ENCODE data around the gene RBM28. TPM values are rescaled to one million over a fixed set of nuclear protein-coding genes. Genes with fewer than 3 reads are reported as not detected.

The RBM28 gene
- total RNA-seq, 1 experiment from 2014 or later, result 70.0 TPM

DNA sequence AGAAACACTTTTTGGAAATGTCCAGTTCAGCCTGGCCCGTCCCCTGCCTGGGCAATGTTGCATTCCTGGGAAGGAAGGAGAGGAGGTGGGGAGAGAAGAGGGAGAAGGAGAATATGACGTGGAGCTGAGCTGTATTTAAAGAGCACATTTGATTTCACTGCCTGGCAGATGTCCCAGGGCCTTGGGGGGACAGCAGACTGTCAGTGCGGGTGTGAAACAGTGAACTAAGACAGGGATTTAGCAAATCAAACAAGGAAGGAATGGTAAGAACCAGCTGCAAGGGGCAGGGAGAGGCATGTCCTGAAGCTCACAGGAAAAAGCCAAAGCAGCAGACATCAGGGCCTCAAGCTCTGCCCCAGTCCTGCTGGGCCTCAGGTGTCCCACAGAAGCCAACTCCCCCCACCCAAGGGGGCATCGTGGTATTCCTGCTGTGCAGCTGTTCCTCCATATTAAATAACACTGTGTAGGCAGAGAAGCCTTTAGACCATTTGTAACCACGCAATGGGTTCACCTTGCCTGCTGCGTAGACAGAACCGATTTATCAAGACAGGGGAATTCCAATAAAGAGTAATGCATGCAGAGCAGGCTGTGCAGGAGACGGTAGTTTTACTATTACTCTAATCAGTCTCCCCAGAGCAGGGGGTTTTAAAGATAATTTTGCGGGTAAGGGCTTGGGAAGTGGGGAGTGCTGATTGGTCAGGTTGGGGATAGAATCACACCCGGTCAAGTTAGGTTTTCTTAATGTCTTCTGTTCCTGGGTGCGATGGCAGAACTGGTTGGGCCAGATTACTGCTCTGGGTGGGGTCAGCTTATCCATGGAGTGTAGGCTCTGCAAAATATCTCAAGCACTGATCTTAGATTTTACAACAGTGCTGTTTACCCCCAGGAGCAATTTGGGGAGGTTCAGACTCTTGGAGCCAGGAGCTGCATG lies 84.3 kb downstream of the RBM28 start:
- no peak overlapping the region for H4K91ac ChIP-seq (ENCODE audit: insufficient read length, low read depth, low read length)
- Mint-ChIP-seq H3K9me3 (no peaks in the 10 kb centered on the region; a peak in 1 of 5 replicates), H3K4me3 (no peak overlapping the region), H3K4me1 (peaks cover 36 to 50% of the 10 kb centered on the region in 2 experiments), H3K36me3 (ENCODE audit: insufficient read depth in 1 of 3, low read depth in 3 of 3) (peaks cover 0 to 15% (median 7%) of the 10 kb centered on the region in 3 experiments; a peak in 5 of 7 replicates), H3K27ac (peak overlapping the region in 2 of 3 experiments; percentile 20 to 42; a peak in 1 of 7 replicates), H3K27me3 (ENCODE audit: low read depth) (peaks cover 2% of the 10 kb centered on the region; the same call in 1 of the 2 replicates)
- H3K27ac ChIP-seq (ENCODE audit: insufficient read length, low read depth, low read length), result no peak overlapping the region
- WGBS (ENCODE audit: extremely low coverage, insufficient read length, low lambda C conversion rate), result no CpG with 5 or more reads among the region's 11 CpGs
- no peak overlapping the region for H2BK12ac ChIP-seq (ENCODE audit: insufficient read length, low read depth, low read length)
- no peak for DNase-seq
- TF ChIP-seq, protein P1, sequence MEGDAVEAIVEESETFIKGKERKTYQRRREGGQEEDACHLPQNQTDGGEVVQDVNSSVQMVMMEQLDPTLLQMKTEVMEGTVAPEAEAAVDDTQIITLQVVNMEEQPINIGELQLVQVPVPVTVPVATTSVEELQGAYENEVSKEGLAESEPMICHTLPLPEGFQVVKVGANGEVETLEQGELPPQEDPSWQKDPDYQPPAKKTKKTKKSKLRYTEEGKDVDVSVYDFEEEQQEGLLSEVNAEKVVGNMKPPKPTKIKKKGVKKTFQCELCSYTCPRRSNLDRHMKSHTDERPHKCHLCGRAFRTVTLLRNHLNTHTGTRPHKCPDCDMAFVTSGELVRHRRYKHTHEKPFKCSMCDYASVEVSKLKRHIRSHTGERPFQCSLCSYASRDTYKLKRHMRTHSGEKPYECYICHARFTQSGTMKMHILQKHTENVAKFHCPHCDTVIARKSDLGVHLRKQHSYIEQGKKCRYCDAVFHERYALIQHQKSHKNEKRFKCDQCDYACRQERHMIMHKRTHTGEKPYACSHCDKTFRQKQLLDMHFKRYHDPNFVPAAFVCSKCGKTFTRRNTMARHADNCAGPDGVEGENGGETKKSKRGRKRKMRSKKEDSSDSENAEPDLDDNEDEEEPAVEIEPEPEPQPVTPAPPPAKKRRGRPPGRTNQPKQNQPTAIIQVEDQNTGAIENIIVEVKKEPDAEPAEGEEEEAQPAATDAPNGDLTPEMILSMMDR (conservative IDR thresholded peaks at IDR 0.05), result no peak
- no peaks in the 10 kb centered on the region for H3K9me3 ChIP-seq (ENCODE audit: control insufficient read depth, low read depth, low read length)
- no peak overlapping the region for H2AK5ac ChIP-seq (ENCODE audit: insufficient read length, low read length)
- H2AFZ ChIP-seq (ENCODE audit: low read length), result no peak overlapping the region
- H2BK120ac ChIP-seq (ENCODE audit: low read depth, low read length, poor library complexity, severe bottlenecking), result no peak overlapping the region
- H3K23ac ChIP-seq (ENCODE audit: insufficient read length, low read depth, low read length), result no peak overlapping the region
- H4K8ac ChIP-seq (replicated peaks; ENCODE audit: insufficient read length, low read depth, low read length), result no peak overlapping the region
- no peaks in the 10 kb centered on the region for H4K20me1 ChIP-seq (ENCODE audit: control insufficient read depth, insufficient read depth, insufficient read length)
- no peak overlapping the region for H3K14ac ChIP-seq (ENCODE audit: insufficient read depth, low read length)
- no peak overlapping the region for H3K4me2 ChIP-seq (ENCODE audit: insufficient read depth, insufficient read length, low read length)
- no peak overlapping the region for H3K9ac ChIP-seq (ENCODE audit: extremely low read depth, insufficient read length, low read length)
- H3K4ac ChIP-seq (ENCODE audit: low read depth, low read length), result no peak overlapping the region
- no peaks in the 10 kb centered on the region for H3K79me2 ChIP-seq (ENCODE audit: insufficient read depth, low read length)
- no peak overlapping the region for H2BK15ac ChIP-seq (ENCODE audit: low read depth, low read length)
- H3T11ph ChIP-seq (ENCODE audit: low read length), result no peak overlapping the region
- H3K79me1 ChIP-seq (ENCODE audit: insufficient read depth, low read depth, low read length, poor library complexity, severe bottlenecking), result no peaks in the 10 kb centered on the region
- no peaks in the 10 kb centered on the region for H3K23me2 ChIP-seq (ENCODE audit: insufficient read length, low read depth, low read length, poor library complexity, severe bottlenecking)
- H3K27me3 ChIP-seq (ENCODE audit: insufficient read depth, low read length), result no peaks in the 10 kb centered on the region
- no peak overlapping the region for H3K18ac ChIP-seq (ENCODE audit: insufficient read length, low read depth, low read length)
- H3K4me1 ChIP-seq (ENCODE audit: insufficient read depth, low read length), result no peaks in the 10 kb centered on the region; the same call in 1 of the 2 replicates
- H2BK5ac ChIP-seq (ENCODE audit: insufficient read length, low read length), result no peak overlapping the region
- H2BK20ac ChIP-seq (ENCODE audit: low read depth, low read length, poor library complexity, severe bottlenecking), result no peak overlapping the region
- H3K56ac ChIP-seq (ENCODE audit: insufficient read length, low read depth, low read length), result no peak overlapping the region
- no peak overlapping the region for H4K5ac ChIP-seq (ENCODE audit: insufficient read length, low read depth, low read length)
